Mesothelial cell of epicardium (in vitro differentiated cells): ENCODE measurements around the gene ITGB1BP1. TPM values are rescaled to one million over a fixed set of nuclear protein-coding genes. Genes with fewer than 3 reads are reported as not detected.

Experiments used
- DNase-seq, 2 experiments: peaks; one replicate each; pipeline ENCODE4 v3.0.0; 2021; ENCODE audit warnings: low spot score in 2 of 2; ENCODE audit not compliant: unreplicated experiment in 2 of 2
- H3K27ac Mint-ChIP-seq: 2 replicates; pipeline ENCODE4 v1.8.0; 2021; ENCODE audit warnings: mixed read lengths
- H3K27me3 Mint-ChIP-seq: 2 replicates; pipeline ENCODE4 v1.8.0; 2021; ENCODE audit warnings: low read depth, mixed read lengths
- H3K36me3 Mint-ChIP-seq: 2 replicates; pipeline ENCODE4 v1.8.0; 2021; ENCODE audit warnings: mixed read lengths
- H3K4me1 Mint-ChIP-seq: 2 replicates; pipeline ENCODE4 v1.8.0; 2021; ENCODE audit warnings: mixed read lengths
- H3K4me3 Mint-ChIP-seq: 2 replicates; pipeline ENCODE4 v1.8.0; 2021; ENCODE audit warnings: mild to moderate bottlenecking, moderate library complexity, mixed read lengths
- H3K9me3 Mint-ChIP-seq: 2 replicates; pipeline ENCODE4 v1.8.0; 2021; ENCODE audit warnings: mixed read lengths
- total RNA-seq: library from RNA; stranded (reverse); gene quantifications from 3 replicates; pipeline ENCODE4 v1.2.1, GENCODE V29; 2021
- TF ChIP-seq, protein P1 (sequence below): fragments of 200-600 bp; sonication (generic); IDR thresholded peaks from one replicate; pipeline ENCODE4 v1.5.0; 2021; ENCODE audit warnings: antibody characterized with exemption; ENCODE audit not compliant: unreplicated experiment

ITGB1BP1 gene
- total RNA-seq, 1 donor from 2014 or later: 38.0 TPM

DNA sequence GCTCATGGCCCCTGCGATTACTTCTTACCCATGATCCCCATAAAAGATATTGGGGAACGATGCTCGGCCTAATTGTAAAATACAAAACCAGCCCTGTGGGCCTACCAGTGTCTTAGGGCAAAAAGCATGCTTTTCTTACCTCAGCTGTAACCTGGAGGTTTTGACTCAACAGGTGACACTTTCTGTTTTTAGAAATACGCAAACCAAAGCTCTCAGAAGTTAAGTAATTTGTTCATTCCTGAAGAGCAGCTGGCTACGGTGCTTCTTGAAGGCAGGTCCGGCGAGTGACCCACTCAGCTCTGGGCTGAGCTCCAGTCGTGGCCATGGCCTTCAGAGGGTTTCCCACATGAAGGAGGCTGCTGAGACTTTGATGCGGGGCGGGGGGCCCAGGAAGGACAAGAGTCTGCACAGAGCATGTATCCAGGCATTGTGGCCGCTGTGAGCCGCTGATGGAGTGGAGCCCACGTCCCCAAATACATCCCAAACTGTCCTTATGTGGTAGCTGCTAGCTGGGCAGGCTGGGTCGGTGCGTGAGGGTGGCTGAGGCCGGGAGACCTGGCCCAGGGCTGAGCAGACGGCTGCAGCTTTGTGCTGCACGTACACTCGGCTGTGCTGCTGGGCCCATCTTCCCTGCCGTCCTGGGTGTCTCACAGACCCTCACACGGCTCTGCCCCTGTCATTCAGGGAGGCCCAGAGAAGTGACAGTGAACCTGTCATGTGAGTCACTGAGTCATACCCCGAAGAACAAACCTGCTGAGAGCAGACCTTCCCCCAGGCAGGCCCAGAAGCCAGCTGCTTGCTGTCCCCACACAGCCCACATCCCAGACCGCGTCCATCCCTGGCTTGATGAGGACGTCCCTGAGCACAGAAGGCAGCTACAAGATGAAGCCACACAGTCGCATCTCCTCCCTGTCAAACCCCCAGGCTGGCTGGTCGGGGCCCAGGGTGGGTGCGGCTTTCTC lies 34.1 kb downstream of the ITGB1BP1 start:
- Mint-ChIP-seq H3K27me3 (no peaks in the 10 kb centered on the region), H3K4me1 (peaks cover 10% of the 10 kb centered on the region), H3K27ac (no peak overlapping the region), H3K36me3 (peaks cover 27% of the 10 kb centered on the region), H3K9me3 (no peaks in the 10 kb centered on the region), H3K4me3 (no peak overlapping the region)
- no peak for DNase-seq
- TF ChIP-seq, protein P1, sequence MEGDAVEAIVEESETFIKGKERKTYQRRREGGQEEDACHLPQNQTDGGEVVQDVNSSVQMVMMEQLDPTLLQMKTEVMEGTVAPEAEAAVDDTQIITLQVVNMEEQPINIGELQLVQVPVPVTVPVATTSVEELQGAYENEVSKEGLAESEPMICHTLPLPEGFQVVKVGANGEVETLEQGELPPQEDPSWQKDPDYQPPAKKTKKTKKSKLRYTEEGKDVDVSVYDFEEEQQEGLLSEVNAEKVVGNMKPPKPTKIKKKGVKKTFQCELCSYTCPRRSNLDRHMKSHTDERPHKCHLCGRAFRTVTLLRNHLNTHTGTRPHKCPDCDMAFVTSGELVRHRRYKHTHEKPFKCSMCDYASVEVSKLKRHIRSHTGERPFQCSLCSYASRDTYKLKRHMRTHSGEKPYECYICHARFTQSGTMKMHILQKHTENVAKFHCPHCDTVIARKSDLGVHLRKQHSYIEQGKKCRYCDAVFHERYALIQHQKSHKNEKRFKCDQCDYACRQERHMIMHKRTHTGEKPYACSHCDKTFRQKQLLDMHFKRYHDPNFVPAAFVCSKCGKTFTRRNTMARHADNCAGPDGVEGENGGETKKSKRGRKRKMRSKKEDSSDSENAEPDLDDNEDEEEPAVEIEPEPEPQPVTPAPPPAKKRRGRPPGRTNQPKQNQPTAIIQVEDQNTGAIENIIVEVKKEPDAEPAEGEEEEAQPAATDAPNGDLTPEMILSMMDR: no peak

DNA sequence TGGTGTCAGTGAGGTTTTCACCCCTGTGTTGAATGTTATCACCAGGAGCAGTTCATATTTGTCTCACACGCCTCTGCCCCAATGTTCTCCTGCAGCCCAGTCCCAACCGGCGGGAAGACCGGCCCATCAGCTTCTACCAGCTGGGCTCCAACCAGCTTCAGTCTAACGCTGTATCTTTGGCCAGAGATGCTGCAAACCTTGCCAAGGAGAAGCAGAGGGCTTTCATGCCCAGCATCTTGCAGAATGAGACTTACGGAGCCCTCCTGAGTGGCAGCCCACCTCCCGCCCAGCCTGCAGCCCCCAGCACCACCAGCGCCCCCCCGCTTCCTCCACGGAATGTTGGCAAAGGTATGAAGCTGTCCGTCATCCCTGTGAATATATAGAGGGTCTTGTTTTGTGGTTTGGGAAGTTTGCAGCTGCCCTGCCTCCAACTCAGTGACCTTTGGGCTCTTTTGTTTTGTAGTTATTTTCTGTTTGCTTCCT lies 35.1 kb downstream of the ITGB1BP1 start:
- Mint-ChIP-seq H3K27me3 (no peaks in the 10 kb centered on the region), H3K36me3 (peaks cover 28% of the 10 kb centered on the region), H3K4me3 (no peak overlapping the region), H3K9me3 (no peaks in the 10 kb centered on the region), H3K4me1 (peaks cover 11% of the 10 kb centered on the region), H3K27ac (no peak overlapping the region)
- TF ChIP-seq, protein P1: no peak
- DNase-seq: no peak

DNA sequence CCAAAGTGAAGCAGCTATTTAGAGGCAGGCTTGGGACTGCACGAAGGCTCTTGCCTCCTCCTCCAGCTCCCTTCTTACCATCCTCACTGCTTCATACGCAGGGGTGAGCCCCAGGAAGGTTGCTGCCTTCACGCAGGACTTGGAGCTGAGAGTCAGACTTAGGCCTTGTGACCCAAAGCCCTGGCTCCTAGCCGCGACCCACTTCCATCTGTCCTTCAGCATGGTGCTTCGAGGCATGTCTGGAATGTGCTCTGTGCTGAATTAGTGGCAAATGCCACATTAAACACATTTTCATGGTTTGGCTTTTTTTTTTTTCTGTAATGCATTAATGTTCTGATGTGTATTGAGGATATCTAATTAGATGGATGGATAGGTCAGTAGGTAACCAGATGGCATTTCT lies 37.5 kb downstream of the ITGB1BP1 start:
- TF ChIP-seq, protein P1: no peak
- no peak overlapping the region for H3K27ac Mint-ChIP-seq
- H3K9me3 Mint-ChIP-seq: no peaks in the 10 kb centered on the region
- H3K27me3 Mint-ChIP-seq: no peaks in the 10 kb centered on the region
- H3K36me3 Mint-ChIP-seq: peaks cover 35% of the 10 kb centered on the region
- no peak overlapping the region for H3K4me3 Mint-ChIP-seq
- peaks cover 6% of the 10 kb centered on the region for H3K4me1 Mint-ChIP-seq
- no peak for DNase-seq

DNA sequence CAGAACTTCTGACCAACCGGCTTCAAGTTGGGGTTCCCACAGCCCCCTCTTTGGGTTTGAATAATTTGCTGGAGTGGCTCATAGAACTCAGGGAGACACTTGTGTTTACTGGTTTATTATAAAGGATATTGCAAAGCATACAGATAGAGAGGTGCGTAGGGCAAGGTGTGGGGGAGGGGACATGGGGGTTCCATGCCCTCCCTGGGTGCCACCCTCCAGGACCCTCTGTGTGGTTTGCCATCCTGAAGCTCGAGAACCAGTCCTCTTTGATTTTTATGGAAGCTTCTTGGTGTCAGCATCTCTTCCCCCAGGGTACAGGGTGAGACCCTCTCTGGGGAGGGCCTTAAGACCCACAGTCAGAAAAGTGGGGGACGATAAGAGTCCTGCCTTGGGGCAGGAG lies 38.8 kb downstream of the ITGB1BP1 start:
- H3K4me1 Mint-ChIP-seq: peaks cover 6% of the 10 kb centered on the region
- no peak for DNase-seq
- H3K36me3 Mint-ChIP-seq: peaks cover 24% of the 10 kb centered on the region
- TF ChIP-seq, protein P1: no peak
- no peak overlapping the region for H3K4me3 Mint-ChIP-seq
- H3K27me3 Mint-ChIP-seq: no peaks in the 10 kb centered on the region
- H3K9me3 Mint-ChIP-seq: no peaks in the 10 kb centered on the region
- H3K27ac Mint-ChIP-seq: no peak overlapping the region

DNA sequence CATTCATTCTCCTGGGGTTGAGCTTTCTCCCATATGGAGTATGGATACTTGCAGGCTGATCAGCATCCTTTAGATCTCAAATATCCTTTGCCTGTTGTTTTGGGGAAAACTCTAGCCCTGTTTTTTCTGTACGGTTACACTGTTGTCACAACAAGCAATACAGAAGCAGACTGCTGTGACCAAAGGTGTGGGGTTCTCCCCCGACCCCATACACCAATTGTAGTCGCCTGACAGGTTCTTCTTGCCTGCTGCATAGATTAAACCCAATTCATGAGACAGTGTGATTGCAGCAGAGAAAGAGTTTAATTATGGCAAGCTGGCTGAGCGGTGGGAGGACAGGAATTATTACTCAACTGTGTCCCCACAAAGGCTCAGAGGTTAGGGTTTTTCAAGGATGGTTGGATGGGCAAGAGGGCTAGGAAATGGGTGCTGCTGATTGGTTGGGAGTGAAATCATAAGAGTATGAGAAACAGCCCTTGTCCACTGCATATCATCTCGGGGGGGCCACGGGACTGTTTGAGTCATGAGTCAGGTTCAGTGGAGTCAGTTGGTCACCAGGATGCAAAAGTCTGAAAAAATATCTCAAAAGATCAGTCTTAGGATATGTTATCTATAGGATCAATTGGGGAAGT lies 40.6 kb downstream of the ITGB1BP1 start:
- Mint-ChIP-seq H3K36me3 (peaks cover 30% of the 10 kb centered on the region), H3K4me3 (no peak overlapping the region), H3K4me1 (peaks cover 6% of the 10 kb centered on the region), H3K9me3 (no peaks in the 10 kb centered on the region), H3K27ac (no peak overlapping the region), H3K27me3 (no peaks in the 10 kb centered on the region)
- TF ChIP-seq, protein P1: no peak
- no peak for DNase-seq
